Choroid plexus epithelial cell (primary cell): ENCODE data around the gene MLANA.
A peak's percentile ranks its signal among the peaks of the same experiment; 100 is the strongest.

Source experiments
- DNase-seq: peaks from one replicate; pipeline ENCODE4 v3.0.0-alpha.2; 2010; ENCODE audit warnings: low read depth
- H3K4me3 ChIP-seq: 2 replicates; pipeline ENCODE4 v1.5.1; 2011; ENCODE audit warnings: low read depth, mild to moderate bottlenecking, control low read depth, low read length, moderate library complexity
- CTCF ChIP-seq: conservative IDR thresholded peaks from 2 replicates; pipeline ENCODE4 v1.5.1; 2011; ENCODE audit warnings: low read depth, mild to moderate bottlenecking, control low read depth, inconsistent platforms, low read length, moderate library complexity

The MLANA gene

GRCh38 chr9:5938449-5938848, 47.8 kb downstream of the MLANA start:
- H3K4me3 ChIP-seq: no peak overlapping the region
- no peak for TF ChIP-seq CTCF
- no peak for DNase-seq

GRCh38 chr9:5939530-5939929, 48.8 kb downstream of the MLANA start:
- H3K4me3 ChIP-seq: no peak overlapping the region
- no peak for DNase-seq
- no peak for TF ChIP-seq CTCF

GRCh38 chr9:5941214-5941613, 50.5 kb downstream of the MLANA start:
- H3K4me3 ChIP-seq: no peak overlapping the region
- TF ChIP-seq CTCF: no peak
- DNase-seq: no peak

GRCh38 chr9:5945112-5945511, 54.4 kb downstream of the MLANA start:
- H3K4me3 ChIP-seq: no peak overlapping the region
- no peak for TF ChIP-seq CTCF
- no peak for DNase-seq

- H3K4me3 ChIP-seq: no peak overlapping the region
- no peak for TF ChIP-seq CTCF
- peak; percentile 41 for DNase-seq
Measured at GRCh38 chr9:5947912-5948311, 57.2 kb downstream of the MLANA start.

GRCh38 chr9:5949103-5949699, 58.5 kb downstream of the MLANA start:
- H3K4me3 ChIP-seq: peak overlapping the region; percentile 52
- no peak for TF ChIP-seq CTCF
- DNase-seq: peak; percentile 16

GRCh38 chr9:5950261-5950660, 59.6 kb downstream of the MLANA start:
- no peak overlapping the region for H3K4me3 ChIP-seq
- TF ChIP-seq CTCF: no peak
- DNase-seq: no peak
